SH-SY5Y (cell line): ENCODE results near the gene PDE6D.

Experiments used
- GATA2 ChIP-seq: IDR thresholded peaks from 2 replicates; pipeline ENCODE4 v1.6.1; 2011; ENCODE audit warnings: mild to moderate bottlenecking, low read depth, low read length
- GATA3 ChIP-seq: IDR thresholded peaks from 2 replicates; pipeline ENCODE4 v1.6.1; 2011; ENCODE audit warnings: low read depth, mild to moderate bottlenecking, low read length, moderate library complexity

GRCh38 chr2:231786177-231786916, 5.3 kb upstream of the PDE6D start, which contains the start of gene COPS7B:
- TF ChIP-seq GATA3, result no peak
- peak; percentile 10; the same call in 1 of the 2 replicates for TF ChIP-seq GATA2
